Loucy (cell line): Measurements from ENCODE around the gene S100A6.

Experiments
- H2AFZ ChIP-seq: fragments of 200-600 bp; sonication (generic); 2 replicates; pipeline ENCODE4 v1.6.0; 2016; ENCODE audit warnings: antibody characterized with exemption, mild to moderate bottlenecking, low read length, moderate library complexity
- H3F3A ChIP-seq: fragments of 200-600 bp; 2 replicates; pipeline ENCODE4 v1.6.0; 2016; ENCODE audit warnings: antibody characterized with exemption, low read depth, mild to moderate bottlenecking
- H3K27me3 ChIP-seq: fragments of 200-600 bp; sonication (generic); 2 replicates; pipeline ENCODE4 v1.6.1; 2014; ENCODE audit warnings: low read length, mild to moderate bottlenecking; ENCODE audit not compliant: insufficient read depth, poor library complexity, severe bottlenecking
- H3K36me3 ChIP-seq: fragments of 200-600 bp; sonication (generic); 2 replicates; pipeline ENCODE4 v1.6.1; 2016; ENCODE audit warnings: low read length; ENCODE audit not compliant: insufficient read depth
- H3K4me1 ChIP-seq: fragments of 200-600 bp; sonication (generic); 2 replicates; pipeline ENCODE4 v1.5.1; 2014; ENCODE audit warnings: low read length, mild to moderate bottlenecking; ENCODE audit not compliant: insufficient read depth, poor library complexity, severe bottlenecking
- H3K4me2 ChIP-seq: fragments of 200-600 bp; sonication (generic); 2 replicates; pipeline ENCODE4 v1.6.0; 2014; ENCODE audit warnings: antibody characterized with exemption, low read length, low read depth, mild to moderate bottlenecking; ENCODE audit not compliant: poor library complexity, severe bottlenecking
- H3K4me3 ChIP-seq: fragments of 200-600 bp; sonication (generic); 2 replicates; pipeline ENCODE4 v1.5.1; 2014; ENCODE audit warnings: low read length, mild to moderate bottlenecking, mixed read lengths; ENCODE audit not compliant: poor library complexity, severe bottlenecking
- H3K79me2 ChIP-seq: fragments of 200-600 bp; sonication (generic); 2 replicates; pipeline ENCODE4 v1.6.1; 2014; ENCODE audit warnings: low read length; ENCODE audit not compliant: insufficient read depth
- H3K9ac ChIP-seq: fragments of 200-600 bp; sonication (generic); 2 replicates; pipeline ENCODE4 v1.6.0; 2014; ENCODE audit warnings: mild to moderate bottlenecking, low read depth, low read length, moderate library complexity; ENCODE audit not compliant: poor library complexity, severe bottlenecking
- H3K9me2 ChIP-seq: fragments of 200-600 bp; sonication (generic); replicated peaks from 2 replicates; pipeline ENCODE4 v1.6.1; 2016; ENCODE audit warnings: low read depth, low read length, mixed read lengths
- H3K9me3 ChIP-seq: fragments of 200-600 bp; sonication (generic); 2 replicates; pipeline ENCODE4 v1.6.1; 2014; ENCODE audit warnings: mild to moderate bottlenecking, antibody characterized with exemption, low read length, low read depth; ENCODE audit not compliant: insufficient read depth
- H4K20me1 ChIP-seq: fragments of 200-600 bp; sonication (generic); 2 replicates; pipeline ENCODE4 v1.6.0; 2014; ENCODE audit warnings: antibody characterized with exemption, low read length, mild to moderate bottlenecking; ENCODE audit not compliant: insufficient read depth, poor library complexity, severe bottlenecking
- EZH2phosphoT487 ChIP-seq: fragments of 200-600 bp; IDR thresholded peaks from 2 replicates; pipeline ENCODE4 v1.6.1; 2018; ENCODE audit warnings: antibody characterized with exemption, mild to moderate bottlenecking, moderate library complexity, borderline replicate concordance
- TF ChIP-seq, protein P1 (sequence below): fragments of 200-600 bp; sonication (generic); conservative IDR thresholded peaks from 2 replicates; pipeline ENCODE4 v1.5.1; 2014; ENCODE audit warnings: mild to moderate bottlenecking, antibody characterized with exemption, low read length

The S100A6 gene

DNA sequence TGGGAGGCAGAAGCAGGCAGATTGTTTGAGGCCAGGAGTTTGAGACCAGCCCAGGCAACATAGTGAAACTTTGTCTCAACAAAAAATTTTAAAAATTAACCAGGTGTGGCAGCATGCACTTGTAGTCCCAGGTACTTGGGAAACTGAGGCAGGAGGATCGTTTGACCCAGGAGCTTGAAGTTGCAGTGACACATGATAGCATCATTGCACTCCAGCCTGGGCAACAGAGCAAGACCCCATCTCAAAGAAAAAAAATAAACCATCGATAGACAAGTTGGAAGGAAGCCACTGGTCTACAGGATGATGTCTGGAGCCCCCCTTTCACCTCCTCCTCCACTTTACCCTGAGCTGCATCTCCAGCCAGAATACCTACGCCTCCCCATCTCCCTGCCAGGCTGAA lies 16.5 kb downstream of the S100A6 start:
- H3K79me2 ChIP-seq = no peaks in the 10 kb centered on the region
- no peaks in the 10 kb centered on the region for H3F3A ChIP-seq
- no peak overlapping the region for H3K4me2 ChIP-seq
- no peaks in the 10 kb centered on the region for H3K9me3 ChIP-seq
- H2AFZ ChIP-seq = no peak overlapping the region
- peaks cover 12% of the 10 kb centered on the region for H3K4me1 ChIP-seq
- TF ChIP-seq EZH2phosphoT487 = no peak
- TF ChIP-seq, protein P1, sequence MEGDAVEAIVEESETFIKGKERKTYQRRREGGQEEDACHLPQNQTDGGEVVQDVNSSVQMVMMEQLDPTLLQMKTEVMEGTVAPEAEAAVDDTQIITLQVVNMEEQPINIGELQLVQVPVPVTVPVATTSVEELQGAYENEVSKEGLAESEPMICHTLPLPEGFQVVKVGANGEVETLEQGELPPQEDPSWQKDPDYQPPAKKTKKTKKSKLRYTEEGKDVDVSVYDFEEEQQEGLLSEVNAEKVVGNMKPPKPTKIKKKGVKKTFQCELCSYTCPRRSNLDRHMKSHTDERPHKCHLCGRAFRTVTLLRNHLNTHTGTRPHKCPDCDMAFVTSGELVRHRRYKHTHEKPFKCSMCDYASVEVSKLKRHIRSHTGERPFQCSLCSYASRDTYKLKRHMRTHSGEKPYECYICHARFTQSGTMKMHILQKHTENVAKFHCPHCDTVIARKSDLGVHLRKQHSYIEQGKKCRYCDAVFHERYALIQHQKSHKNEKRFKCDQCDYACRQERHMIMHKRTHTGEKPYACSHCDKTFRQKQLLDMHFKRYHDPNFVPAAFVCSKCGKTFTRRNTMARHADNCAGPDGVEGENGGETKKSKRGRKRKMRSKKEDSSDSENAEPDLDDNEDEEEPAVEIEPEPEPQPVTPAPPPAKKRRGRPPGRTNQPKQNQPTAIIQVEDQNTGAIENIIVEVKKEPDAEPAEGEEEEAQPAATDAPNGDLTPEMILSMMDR = no peak
- H3K9me2 ChIP-seq = no peaks in the 10 kb centered on the region
- H3K27me3 ChIP-seq = no peaks in the 10 kb centered on the region
- no peak overlapping the region for H3K4me3 ChIP-seq
- H4K20me1 ChIP-seq = no peaks in the 10 kb centered on the region
- H3K36me3 ChIP-seq = no peaks in the 10 kb centered on the region
- no peak overlapping the region for H3K9ac ChIP-seq

DNA sequence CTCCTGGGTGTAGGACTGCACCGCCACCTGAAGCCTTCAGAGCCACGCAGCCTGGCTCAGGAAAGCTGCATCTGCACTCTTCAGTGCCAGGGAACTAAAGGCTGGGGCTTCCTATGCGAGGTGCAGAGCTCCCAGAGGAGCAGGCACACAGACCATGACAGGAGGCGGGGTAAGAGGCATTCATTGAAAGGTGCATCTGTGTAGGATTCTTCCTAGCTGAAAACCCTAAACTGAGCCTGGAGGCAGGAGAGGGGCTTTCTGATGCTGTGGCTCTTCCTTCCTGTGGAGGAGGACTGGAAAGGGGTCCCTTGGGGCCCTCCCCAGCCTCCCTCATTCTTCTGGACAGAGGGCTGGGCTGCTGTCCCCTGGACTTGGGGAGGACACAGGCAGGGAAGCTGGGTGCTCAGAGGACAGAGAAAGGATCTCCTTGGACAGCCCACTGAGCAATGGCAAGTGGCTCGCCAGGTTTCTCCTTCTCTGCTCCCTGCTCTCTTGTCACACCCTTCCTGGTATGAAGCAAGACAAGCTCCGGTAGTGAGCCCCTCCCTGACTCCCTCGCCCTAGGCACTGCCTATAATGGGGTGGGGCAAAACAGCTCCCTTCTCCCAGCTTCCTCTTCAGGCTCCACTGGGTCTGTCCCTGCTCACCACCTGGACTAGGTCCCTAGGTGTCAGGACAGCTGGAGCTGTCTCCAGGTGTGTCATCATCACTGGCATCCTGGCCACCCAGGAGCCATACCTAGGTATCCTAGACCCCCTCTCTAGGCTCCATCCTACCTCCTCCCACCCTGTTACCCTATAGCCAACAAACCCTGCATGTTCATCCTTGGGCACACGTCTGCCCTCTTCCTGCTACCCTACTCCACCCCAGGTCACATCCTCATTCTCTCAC lies 20.0 kb downstream of the S100A6 start:
- H2AFZ ChIP-seq = peak overlapping the region; percentile 22; the same call in 1 of the 2 replicates
- H4K20me1 ChIP-seq = no peaks in the 10 kb centered on the region
- H3K4me1 ChIP-seq = peaks cover 24% of the 10 kb centered on the region
- H3K79me2 ChIP-seq = no peaks in the 10 kb centered on the region
- H3K9me2 ChIP-seq = no peaks in the 10 kb centered on the region
- H3K27me3 ChIP-seq = no peaks in the 10 kb centered on the region
- TF ChIP-seq, protein P1 = no peak
- TF ChIP-seq EZH2phosphoT487 = no peak
- no peak overlapping the region for H3K4me2 ChIP-seq
- H3K9ac ChIP-seq = peak overlapping the region; percentile 4
- no peaks in the 10 kb centered on the region for H3K36me3 ChIP-seq
- no peak overlapping the region for H3K4me3 ChIP-seq
- H3F3A ChIP-seq = no peaks in the 10 kb centered on the region
- H3K9me3 ChIP-seq = no peaks in the 10 kb centered on the region

DNA sequence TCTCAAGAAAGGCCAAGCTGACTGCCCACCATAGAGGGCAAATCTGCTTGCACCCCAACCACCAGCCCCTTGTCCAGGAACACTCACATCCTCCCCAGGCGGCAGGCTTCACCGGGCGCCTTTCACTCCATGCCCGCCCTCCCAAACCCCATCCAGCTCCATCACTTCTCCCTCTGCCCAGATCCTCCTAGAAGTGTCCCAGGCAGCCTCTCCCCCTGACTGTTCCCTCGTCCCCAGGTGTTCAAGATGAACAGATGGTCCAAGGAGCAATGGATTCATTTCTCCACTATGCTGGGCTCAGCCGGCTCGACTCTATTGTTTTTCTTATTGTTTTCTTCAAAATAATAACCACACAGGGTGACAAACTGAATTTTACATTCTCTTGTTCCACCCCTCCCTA lies 22.1 kb downstream of the S100A6 start:
- H3K79me2 ChIP-seq = no peaks in the 10 kb centered on the region
- no peaks in the 10 kb centered on the region for H3K36me3 ChIP-seq
- no peaks in the 10 kb centered on the region for H3F3A ChIP-seq
- no peak overlapping the region for H3K9ac ChIP-seq
- H4K20me1 ChIP-seq = no peaks in the 10 kb centered on the region
- no peak overlapping the region for H2AFZ ChIP-seq
- no peaks in the 10 kb centered on the region for H3K27me3 ChIP-seq
- H3K4me3 ChIP-seq = no peak overlapping the region
- TF ChIP-seq, protein P1 = no peak
- no peak for TF ChIP-seq EZH2phosphoT487
- no peaks in the 10 kb centered on the region for H3K9me3 ChIP-seq
- no peak overlapping the region for H3K4me2 ChIP-seq
- H3K9me2 ChIP-seq = no peaks in the 10 kb centered on the region
- peaks cover 23% of the 10 kb centered on the region for H3K4me1 ChIP-seq
